GM12878 (cell line): ENCODE measurements around the gene LRRC70. TPM values are rescaled to one million over a fixed set of nuclear protein-coding genes. Genes with fewer than 3 reads are reported as not detected.

Experiments used
- ATAC-seq: fragments of 200-7000 bp; cut with Tn5 transposase; 3 replicates; pipeline ENCODE4 v1.9.1; 2020; ENCODE audit warnings: mild to moderate bottlenecking, moderate library complexity
- BruUV-seq: library from RNA; stranded (reverse); fragments of 400-500 nt; replicated peaks from 2 replicates; lab custom pipeline; 2021; lab: Mats Ljungman, UMichigan
- CTCF ChIA-PET: fragments of 300-600 bp; sonication (Branson Sonifier 250); formaldehyde crosslinking; extraction: SDS; loops from one replicate; lab custom pipeline; 2021; ENCODE audit warnings: inconsistent platforms; lab: Yijun Ruan, JAX
- POLR2A ChIA-PET: fragments of 350-600 bp; formaldehyde crosslinking; extraction: SDS; loops from one replicate; lab custom pipeline; 2021; ENCODE audit warnings: inconsistent platforms; lab: Charles Lee
- RAD21 ChIA-PET: fragments of 300-600 bp; sonication (Branson Sonifier 250); formaldehyde crosslinking; loops from one replicate; lab custom pipeline; 2023; ENCODE audit warnings: antibody characterized with exemption; ENCODE audit not compliant: unreplicated experiment; lab: Charles Lee
- SMC1A ChIA-PET: fragments of 300-600 bp; sonication (Branson Sonifier 250); formaldehyde crosslinking; loops from one replicate; lab custom pipeline; 2023; ENCODE audit not compliant: unreplicated experiment, uncharacterized antibody; lab: Charles Lee
- DNase-seq: peaks from one replicate; pipeline ENCODE4 v3.0.0-alpha.2; 2011; ENCODE audit warnings: low read depth, low spot score
- FAIRE-seq: peaks from 3 replicates; lab custom pipeline; 2011; peaks lifted over from hg19 to GRCh38; lab: Jason Lieb, UNC
- H2AFZ ChIP-seq: 2 replicates; pipeline ENCODE4 v1.6.0; 2011; ENCODE audit warnings: low read depth, low read length, control low read depth; ENCODE audit not compliant: control insufficient read depth
- H3K27ac ChIP-seq: 2 replicates; pipeline ENCODE4 v1.5.1; 2011; ENCODE audit warnings: control low read depth; ENCODE audit not compliant: control insufficient read depth, insufficient read depth
- H3K27me3 ChIP-seq, 2 experiments: replicated peaks in 1 of 2; 2 replicates each; pipeline versions ENCODE4 v1.6.0 to v1.6.1; 2011; ENCODE audit warnings: low read length in 1 of 2; ENCODE audit not compliant: control insufficient read depth in 2 of 2, insufficient read depth in 2 of 2
- H3K36me3 ChIP-seq, 2 experiments: 2 replicates each; pipeline ENCODE4 v1.5.1; 2011; ENCODE audit warnings: low read length in 1 of 2; ENCODE audit not compliant: control insufficient read depth in 2 of 2, insufficient read depth in 2 of 2
- H3K4me1 ChIP-seq: 2 replicates; pipeline ENCODE4 v1.6.1; 2011; ENCODE audit warnings: mild to moderate bottlenecking, low read length, moderate library complexity, mixed read lengths; ENCODE audit not compliant: control insufficient read depth, insufficient read depth
- H3K4me2 ChIP-seq: 2 replicates; pipeline ENCODE4 v1.6.0; 2011; ENCODE audit warnings: control low read depth; ENCODE audit not compliant: control insufficient read depth, insufficient read depth
- H3K4me3 ChIP-seq: fragments of 200-600 bp; sonication (generic); 2 replicates; pipeline ENCODE4 v1.5.1; 2016
- H3K79me2 ChIP-seq: 2 replicates; pipeline ENCODE4 v1.6.0; 2011; ENCODE audit warnings: low read length; ENCODE audit not compliant: control insufficient read depth, insufficient read depth
- H3K9ac ChIP-seq: 2 replicates; pipeline ENCODE4 v1.8.0; 2011; ENCODE audit warnings: low read length, control low read depth, mixed read lengths; ENCODE audit not compliant: control insufficient read depth, insufficient read depth
- H3K9me3 ChIP-seq: replicated peaks from 3 replicates; pipeline ENCODE4 v1.5.1; 2011; ENCODE audit warnings: mild to moderate bottlenecking, low read length; ENCODE audit not compliant: control insufficient read depth, insufficient read depth
- H4K20me1 ChIP-seq: 2 replicates; pipeline ENCODE4 v1.6.0; 2011; ENCODE audit not compliant: control insufficient read depth, insufficient read depth
- ASH2L ChIP-seq: fragments of 300-600, 200-600 bp; sonication (generic); IDR thresholded peaks from 2 replicates; pipeline ENCODE4 v1.6.1; 2017; ENCODE audit warnings: low read depth, mild to moderate bottlenecking, borderline replicate concordance
- EGR1 ChIP-seq, 2 experiments: IDR thresholded peaks; 1 replicate in 1 of 2; 2 replicates in 1 of 2; pipeline ENCODE4 v1.6.1; 2011 to 2012; ENCODE audit warnings: low read depth in 2 of 2, low read length in 2 of 2, borderline replicate concordance in 1 of 2, mild to moderate bottlenecking in 1 of 2, moderate library complexity in 1 of 2
- GATAD2B ChIP-seq: fragments of 450-650 bp; conservative IDR thresholded peaks from 2 replicates; pipeline ENCODE4 v1.6.1; 2017; ENCODE audit warnings: low read depth, mild to moderate bottlenecking, moderate library complexity
- IKZF1 ChIP-seq: fragments of 450-650 bp; conservative IDR thresholded peaks from 2 replicates; pipeline ENCODE4 v1.6.1; 2017; ENCODE audit warnings: antibody characterized with exemption, mild to moderate bottlenecking
- IKZF2 ChIP-seq, 2 experiments: fragments of 450-650 bp; IDR thresholded peaks; 2 replicates each; pipeline ENCODE4 v1.6.1; 2017; ENCODE audit warnings: mild to moderate bottlenecking in 2 of 2, moderate library complexity in 2 of 2
- MTA2 ChIP-seq: fragments of 450-650 bp; IDR thresholded peaks from 2 replicates; pipeline ENCODE4 v1.6.1; 2016; ENCODE audit warnings: low read depth, mild to moderate bottlenecking, moderate library complexity
- SMAD5 ChIP-seq: IDR thresholded peaks from 2 replicates; pipeline ENCODE4 v1.6.1; 2016; ENCODE audit warnings: antibody characterized with exemption, low read depth
- SREBF1 ChIP-seq: IDR thresholded peaks from 2 replicates; pipeline ENCODE4 v1.6.1; 2012; ENCODE audit warnings: mild to moderate bottlenecking, low read length
- WGBS: methylation state at CpG from one replicate; pipeline ENCODE4 v1.1.6; 2016; ENCODE audit warnings: low lambda C conversion rate; ENCODE audit not compliant: insufficient replicate concordance, insufficient coverage; ENCODE audit errors: missing lambda C conversion rate; 5-methylcytosine and 5-hydroxymethylcytosine counted together
- in situ Hi-C: fragments of 300-500 bp; cut with MboI; formaldehyde crosslinking; loops from 9 replicates; pipeline ENCODE4 v1.14.3; 2018; ENCODE audit warnings: mixed read lengths
- intact Hi-C: fragments of 100-400 bp; cut with micrococcal nuclease; formaldehyde crosslinking; loops from one replicate; pipeline ENCODE4 v1.14.2; 2022; ENCODE audit not compliant: unreplicated experiment
- polyA plus RNA-seq, 11 experiments: library from polyadenylated mRNA; depleted of rRNA in 4 of 11; unstranded in 6 of 11; stranded (reverse) in 5 of 11; fragments of >200 nt; fragmentation: Nextera tagmentation in 4 of 11; fragmentation: Illumina TruSeq in 1 of 11; extraction: Ambion mirVana in 4 of 11; extraction: Trizol in 1 of 11; gene quantifications; 1 replicate in 1 of 11; 2 replicates in 10 of 11; pipeline versions ENCODE4 v1.2.1 to v1.2.3, GENCODE V29; 2011 to 2016; ENCODE audit warnings: inconsistent platforms in 2 of 11, missing spikeins in 2 of 11, low read depth in 1 of 11
- total RNA-seq, 4 experiments: library from RNA; depleted of rRNA in 3 of 4; stranded (reverse); fragments of >200 nt in 3 of 4; fragmentation: Illumina TruSeq in 1 of 4; extraction: Trizol in 1 of 4; gene quantifications; 2 replicates each; pipeline versions ENCODE4 v1.2.1 to v1.2.3, GENCODE V29; 2013 to 2021

LRRC70 gene
- total and polyA plus RNA-seq, 10 of the 15 experiments (the other 5 are each of a cell fraction or from before 2014, with no cell fraction given): 0.35 to 1.5 (median 0.84) TPM

DNA sequence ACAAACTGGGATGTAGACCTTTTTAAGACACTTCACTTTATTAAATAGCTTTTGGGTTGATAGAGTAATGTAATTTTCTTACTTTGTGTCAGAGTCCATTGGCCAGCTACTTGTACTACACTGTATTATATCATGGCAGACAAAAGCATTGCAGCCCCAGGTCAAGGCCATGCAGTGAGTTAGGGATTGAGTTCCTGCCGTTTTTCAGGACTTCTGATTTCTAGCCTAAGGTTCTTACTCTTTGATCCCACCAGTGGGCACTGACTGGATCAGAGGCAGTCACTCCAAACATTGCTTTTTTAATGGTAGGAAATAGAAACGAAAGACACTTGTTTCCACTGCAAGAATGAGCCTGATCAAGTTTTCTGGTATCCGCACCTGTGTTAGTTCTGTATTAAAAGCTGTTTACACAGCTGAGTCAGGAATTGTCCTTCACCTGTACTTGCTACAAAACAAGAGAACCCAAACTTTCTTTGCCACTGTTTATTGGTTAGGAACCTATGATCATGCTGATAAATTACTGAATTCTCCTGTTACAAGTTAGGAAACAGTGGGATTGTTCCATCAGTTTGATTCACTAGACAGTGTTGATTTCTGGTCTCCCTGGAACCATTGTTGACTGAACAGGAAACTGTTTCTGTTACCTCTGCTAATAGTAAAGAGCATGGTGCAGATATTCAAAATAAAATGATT lies 22.1 kb downstream of the LRRC70 start:
- no peaks in the 10 kb centered on the region for H4K20me1 ChIP-seq
- intact Hi-C loops (no loop called here), in situ Hi-C loops (no loop called here)
- H3K9me3 ChIP-seq: no peaks in the 10 kb centered on the region
- H3K9ac ChIP-seq: no peak overlapping the region
- TF ChIP-seq GATAD2B (no peak), IKZF1 (no peak), MTA2 (no peak), ASH2L (no peak), SMAD5 (no peak), SREBF1 (no peak), IKZF2 (IDR thresholded peaks at IDR 0.05) (no peak), EGR1 (IDR thresholded peaks at IDR 0.05; ENCODE audit: borderline replicate concordance in 1 of 2, low read depth in 2 of 2, low read length in 2 of 2) (no peak)
- no peaks in the 10 kb centered on the region for H3K4me1 ChIP-seq
- DNase-seq: no peak
- H2AFZ ChIP-seq: no peak overlapping the region
- ATAC-seq: no peak
- POLR2A ChIA-PET: no interaction called here
- RAD21 ChIA-PET: no interaction called here
- no peaks in the 10 kb centered on the region for H3K79me2 ChIP-seq
- H3K27ac ChIP-seq: no peak overlapping the region
- H3K27me3 ChIP-seq: no peaks in the 10 kb centered on the region
- no peak overlapping the region for H3K4me3 ChIP-seq
- FAIRE-seq: no peak
- 83% methylated on average over 3 of the region's 3 CpGs for WGBS
- SMC1A ChIA-PET: interaction anchor here (1.0 kb wide), 1 partner anchor 32 kb away, joined by 4 read pairs; no protein-coding TSS in a partner anchor
- CTCF ChIA-PET: interaction anchor here (0.9 to 1.6 kb wide), 3 partner anchors 9 to 17 kb away, joined by 3 to 4 read pairs (median 3); no protein-coding TSS in a partner anchor
- H3K36me3 ChIP-seq: peaks cover 0 to 4% of the 10 kb centered on the region in 2 experiments; a peak in 2 of 4 replicates
- BruUV-seq: no TSS peak
- H3K4me2 ChIP-seq: no peak overlapping the region
